GM21528 (cell line): ENCODE measurements around the gene GNB2.

ENCODE experiments used
- ATAC-seq: cut with Tn5 transposase; IDR thresholded peaks from one replicate; pipeline ENCODE4 v1.9.1; 2021; ENCODE audit warnings: mild to moderate bottlenecking, moderate library complexity; ENCODE audit not compliant: unreplicated experiment, low FRiP score

Gene GNB2

DNA sequence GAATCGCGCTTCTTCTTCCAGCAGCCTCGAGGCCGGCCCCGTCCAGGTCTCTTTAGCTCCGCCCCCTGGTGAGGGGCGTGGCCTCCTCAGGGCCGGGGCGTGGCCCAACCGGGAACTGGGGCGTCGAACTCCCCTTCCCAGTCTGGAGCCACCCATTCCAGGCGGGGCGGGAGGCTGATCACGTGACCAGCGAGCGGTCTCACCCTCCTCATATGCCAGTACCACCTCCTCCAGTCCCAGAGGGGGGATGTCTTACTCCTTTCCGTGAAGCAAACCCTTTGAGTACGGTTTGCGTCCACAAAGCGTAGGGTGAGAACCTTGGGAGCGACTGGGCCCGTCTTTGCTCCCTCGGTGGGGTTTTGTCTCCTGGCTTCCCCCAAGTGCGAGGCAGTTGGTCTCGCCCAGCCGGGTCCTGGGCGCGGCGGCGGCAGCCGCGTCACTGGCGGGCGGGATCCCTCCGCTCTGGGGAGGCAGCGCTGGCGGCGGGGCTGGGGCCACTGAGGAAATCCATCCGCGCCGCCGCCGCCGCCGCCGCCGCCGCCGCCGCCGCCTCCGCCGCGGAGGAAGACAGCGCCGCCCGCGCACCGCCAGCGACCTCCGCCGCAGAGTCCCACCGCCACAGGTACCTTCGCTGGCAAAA, at the start of gene GNB2:
Gene GNB2 (plus strand): TSS at position 439 of the 640 bp plus-strand sequence. CDS start 2,526 bp downstream, outside the sequence.
- peak; percentile 56 for ATAC-seq

DNA sequence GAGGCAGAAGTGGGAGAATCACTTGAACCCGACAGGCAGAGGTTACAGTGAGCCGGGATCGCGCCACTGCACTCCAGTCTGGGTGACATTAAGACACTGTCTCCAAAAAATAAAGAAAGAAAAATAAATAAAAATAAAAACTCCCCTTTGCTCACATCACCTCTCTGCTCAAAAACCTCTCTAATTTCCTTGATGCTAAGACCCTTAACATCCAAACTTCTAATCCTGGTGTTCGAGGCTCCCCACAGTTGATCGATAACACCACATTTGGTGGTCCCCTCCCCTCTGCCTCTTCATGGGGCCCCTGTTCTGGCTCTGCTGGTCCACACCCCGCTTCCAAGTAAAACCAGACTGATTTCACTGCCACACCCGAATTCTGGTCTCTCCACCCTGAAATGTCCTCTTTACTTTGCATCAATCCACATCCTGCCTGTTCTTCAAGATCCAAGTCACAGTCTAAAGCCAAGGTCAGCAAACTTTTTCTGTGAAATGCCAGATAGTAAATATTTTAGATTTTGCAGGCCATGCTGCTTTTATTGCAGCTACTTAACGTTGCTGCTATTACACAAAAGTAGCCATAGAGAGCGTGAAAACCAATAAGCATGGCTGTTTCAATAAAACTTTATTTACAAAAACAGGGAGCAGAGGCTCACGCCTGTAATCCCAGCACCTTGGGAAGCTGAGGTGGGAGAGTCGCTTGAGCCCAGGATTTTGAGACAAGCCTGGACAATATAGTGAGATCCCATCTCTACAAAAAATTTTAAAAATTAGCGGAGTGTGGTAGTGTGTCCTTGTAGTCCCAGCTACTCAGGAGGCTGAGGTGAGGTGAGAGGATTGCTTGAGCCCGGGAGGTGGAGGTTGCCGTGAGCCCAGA, 49.4 kb upstream of the GNB2 start:
- no peak for ATAC-seq

DNA sequence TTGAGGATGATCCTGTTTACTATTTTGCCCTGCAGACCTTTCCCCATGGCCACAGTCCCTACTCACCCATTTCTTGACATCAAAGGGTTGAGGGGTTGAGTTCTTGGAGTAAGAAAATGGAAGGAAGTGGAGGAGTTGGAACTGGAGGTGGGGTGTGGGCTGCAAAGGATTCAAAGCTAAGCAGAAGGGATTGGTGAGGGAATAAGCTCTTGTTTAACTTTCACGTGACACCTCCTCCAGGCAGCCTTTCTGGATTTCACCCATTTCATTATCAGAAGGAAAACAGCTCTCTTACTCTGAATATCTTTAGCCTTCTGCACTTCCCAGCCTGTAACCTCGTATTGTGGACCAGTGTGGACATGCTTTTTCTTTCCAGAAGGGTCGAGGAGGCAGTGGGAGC, 47.5 kb upstream of the GNB2 start:
- no peak for ATAC-seq

GRCh38 chr7:100626530-100627237, 46.9 kb upstream of the GNB2 start:
- ATAC-seq = peak; percentile 74

DNA sequence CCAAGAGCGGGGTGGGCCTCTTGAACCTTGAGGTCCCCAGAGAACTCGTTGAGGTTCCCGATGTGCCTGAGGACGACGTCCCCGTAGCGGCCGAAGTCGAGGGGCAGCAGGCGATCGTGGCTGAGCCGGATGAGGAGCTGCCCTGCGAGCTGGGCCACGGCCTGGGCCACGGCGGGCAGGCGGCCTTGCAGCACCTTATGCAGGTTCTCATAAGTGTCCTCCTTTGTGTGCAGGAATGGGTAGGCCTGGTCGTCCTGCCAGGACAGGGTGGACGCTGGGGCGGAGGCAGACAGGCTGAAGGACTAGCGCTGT, 46.3 kb upstream of the GNB2 start:
- ATAC-seq = no peak

DNA sequence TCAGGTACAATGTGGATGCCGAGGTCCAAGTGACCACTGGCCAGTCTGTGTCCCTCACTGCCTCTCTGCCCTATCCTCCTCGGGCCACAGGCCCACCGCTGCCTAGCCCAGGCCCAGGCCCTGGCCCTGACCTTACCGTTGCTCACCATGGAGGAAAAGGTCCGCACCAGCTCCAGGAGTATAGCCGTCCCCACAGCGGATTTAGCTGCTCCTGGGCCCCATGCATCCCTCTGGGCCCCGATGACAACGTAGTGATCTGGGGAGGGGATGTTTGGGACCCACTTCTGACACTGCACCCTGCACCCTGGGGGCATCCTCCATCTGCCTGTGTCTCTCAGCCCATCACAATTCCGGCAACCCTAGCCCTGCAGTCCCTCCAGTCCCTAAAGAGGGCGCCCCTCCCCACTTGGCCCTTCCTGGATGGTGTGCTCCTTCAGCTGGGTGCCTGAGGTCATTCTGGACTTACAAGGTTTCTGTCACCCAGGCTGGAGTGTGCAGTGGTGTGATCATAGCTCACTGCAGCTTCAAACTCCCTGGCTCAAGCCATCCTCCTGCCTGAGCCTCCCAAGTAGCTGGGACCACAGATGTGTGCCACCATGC, 44.3 kb upstream of the GNB2 start:
- no peak for ATAC-seq

DNA sequence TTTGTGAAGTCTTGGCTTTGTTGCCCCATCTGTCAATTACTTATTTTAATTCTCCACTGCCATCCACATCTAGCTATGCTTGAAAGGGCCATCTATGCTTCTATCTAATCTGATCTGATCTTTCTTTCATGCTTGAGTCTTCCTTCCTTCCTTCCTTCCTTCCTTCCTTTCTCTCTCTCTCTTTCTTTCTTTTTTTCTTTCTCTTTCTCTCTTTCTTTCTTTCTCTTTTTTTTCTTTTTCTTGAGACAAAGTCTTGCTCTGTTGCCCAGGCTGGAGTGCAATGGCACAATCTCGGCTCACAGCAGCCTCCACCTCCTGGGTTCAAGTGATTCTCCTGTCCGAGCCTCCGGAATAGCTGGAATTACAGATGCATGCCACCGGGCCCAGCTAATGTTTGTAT, 43.5 kb upstream of the GNB2 start:
- ATAC-seq = no peak

DNA sequence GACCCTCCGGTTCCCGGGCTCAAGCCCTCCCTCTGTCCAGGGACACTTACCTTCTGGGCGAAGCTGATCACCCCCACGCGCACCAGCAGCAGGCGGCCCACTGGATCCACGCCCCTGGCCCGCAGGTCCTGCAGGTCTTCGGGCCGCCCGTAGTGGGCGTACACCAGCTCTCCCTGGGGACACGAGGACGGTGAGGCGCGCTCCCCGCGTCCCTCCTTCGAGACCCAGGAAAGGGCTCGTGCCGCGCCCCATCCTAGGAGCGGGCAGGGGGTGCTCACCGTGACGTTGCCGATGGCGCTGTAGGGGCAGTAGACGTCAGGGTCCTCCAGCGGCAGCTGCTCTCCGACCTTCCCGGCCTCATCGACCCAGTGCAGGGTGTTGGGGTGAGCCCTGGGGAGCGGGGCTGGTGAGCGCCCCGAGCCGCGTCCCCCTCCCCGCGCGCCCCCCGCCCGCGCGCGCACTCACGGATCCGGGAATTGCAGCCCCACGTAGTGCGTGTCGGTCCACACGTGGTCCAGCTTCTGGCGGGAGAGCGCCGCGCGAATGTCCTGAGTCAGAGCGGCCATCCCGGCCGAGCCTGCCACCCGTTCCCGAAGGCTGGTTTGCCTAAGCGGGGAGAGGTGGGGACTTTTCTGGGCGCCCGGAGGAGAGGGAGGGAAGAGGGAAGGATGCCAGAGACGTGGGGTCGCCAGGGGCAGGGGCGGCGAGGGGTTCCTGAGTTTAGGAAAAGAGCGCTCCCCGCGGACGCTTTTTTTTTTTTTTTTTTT, 40.4 kb upstream of the GNB2 start:
- no peak for ATAC-seq

DNA sequence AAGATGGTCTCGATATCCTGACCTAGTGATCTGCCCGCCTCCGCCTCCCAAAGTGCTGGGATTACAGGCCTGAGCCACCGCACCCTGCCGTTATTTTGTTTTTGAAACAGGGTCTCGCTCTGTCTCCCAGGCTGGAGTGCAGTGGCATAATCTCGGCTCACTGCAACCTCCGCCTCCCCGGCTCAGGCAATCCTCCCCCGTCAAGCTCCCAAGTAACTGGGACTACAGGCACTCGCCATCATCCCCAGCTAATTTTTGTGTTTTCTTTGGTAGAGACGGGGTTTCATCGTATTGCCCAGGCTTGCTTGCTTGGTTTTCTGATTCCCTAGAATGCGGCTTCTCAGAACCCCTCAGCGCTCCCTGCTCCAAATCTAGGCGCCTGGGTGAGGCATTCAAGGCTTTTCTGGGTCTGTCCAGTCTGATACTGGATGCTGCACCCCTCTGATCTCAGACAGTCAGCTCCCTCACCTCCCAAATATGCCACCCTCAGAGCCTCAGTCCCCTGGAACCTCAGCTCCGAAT, 33.5 kb upstream of the GNB2 start:
- no peak for ATAC-seq

GRCh38 chr7:100640517-100641440, 32.8 kb upstream of the GNB2 start:
- no peak for ATAC-seq

DNA sequence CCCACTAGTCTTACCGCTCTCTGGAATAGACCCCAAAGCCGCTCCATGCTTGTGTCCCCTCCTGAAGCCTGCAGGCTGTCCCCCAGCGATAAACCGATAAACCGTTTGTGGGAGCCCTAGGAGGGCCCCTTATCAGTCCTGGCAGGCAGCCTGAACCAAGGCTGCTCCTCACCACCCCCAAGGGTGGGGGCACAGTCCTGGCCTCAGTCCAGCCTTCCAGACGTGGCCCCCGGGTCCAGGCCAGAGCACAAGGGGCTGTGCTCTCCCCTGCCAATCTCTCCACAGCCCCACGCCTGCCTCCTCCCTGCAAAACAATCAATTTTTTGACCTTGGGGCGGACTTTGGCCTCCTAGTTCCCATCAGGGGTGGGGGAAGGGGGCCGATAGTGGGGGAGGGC, 32.1 kb upstream of the GNB2 start, which contains the start of gene TFR2:
Gene TFR2 (minus strand): TSS at position 90 of the 397 bp plus-strand sequence. CDS start 43 bp downstream, at position 47.
- no peak for ATAC-seq

DNA sequence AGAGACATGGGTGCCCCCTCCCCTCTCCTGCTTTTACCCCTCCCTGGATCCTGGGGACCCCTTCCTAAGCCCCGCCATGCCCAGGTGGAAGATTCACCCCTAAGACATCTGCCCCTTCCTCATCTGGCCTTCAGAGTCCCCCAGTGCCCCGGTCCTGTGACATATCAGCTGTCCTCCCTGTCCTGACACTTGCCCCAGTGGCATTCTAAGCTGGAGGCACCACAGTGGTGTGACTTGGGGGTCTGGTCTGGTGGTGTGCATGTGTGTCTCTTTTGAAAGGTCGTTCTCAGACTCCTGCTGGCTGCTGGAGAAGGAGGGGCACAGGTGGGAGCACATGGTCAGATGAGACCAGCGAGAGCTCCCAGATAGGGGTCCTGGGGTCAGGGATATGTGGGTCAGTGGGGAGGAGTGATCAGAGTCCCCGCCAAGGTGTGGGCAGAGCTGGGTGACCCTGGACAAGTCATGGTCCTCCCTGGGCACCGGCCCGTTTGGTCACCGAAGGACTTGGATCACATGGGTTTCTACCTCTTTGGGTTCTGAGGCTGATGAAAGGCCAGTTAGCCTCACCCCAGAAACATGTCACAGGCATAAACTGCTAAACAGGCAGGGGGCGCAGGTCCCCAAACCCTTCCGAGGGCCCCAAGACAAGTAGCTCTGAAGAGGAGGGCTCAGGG, 31.5 kb upstream of the GNB2 start:
- ATAC-seq = no peak

DNA sequence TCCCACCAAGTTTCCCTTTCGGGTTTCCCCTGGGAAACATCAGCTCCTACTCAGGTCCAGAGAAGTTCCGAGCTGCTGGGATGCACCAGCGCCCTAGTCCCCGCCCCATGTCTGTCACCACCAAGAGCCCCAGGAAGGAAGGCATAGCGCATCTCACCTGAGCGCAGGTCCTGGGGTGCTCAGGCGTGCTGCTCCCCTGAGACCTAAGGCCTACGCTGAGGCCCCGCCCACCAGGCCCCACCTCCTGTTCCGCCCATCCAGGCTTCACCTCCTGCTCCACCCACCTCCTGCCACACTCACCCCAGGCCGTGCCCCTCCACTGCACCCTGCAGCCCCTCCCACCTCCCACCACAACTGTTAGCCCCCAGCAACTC, 31.0 kb upstream of the GNB2 start:
- ATAC-seq = no peak

DNA sequence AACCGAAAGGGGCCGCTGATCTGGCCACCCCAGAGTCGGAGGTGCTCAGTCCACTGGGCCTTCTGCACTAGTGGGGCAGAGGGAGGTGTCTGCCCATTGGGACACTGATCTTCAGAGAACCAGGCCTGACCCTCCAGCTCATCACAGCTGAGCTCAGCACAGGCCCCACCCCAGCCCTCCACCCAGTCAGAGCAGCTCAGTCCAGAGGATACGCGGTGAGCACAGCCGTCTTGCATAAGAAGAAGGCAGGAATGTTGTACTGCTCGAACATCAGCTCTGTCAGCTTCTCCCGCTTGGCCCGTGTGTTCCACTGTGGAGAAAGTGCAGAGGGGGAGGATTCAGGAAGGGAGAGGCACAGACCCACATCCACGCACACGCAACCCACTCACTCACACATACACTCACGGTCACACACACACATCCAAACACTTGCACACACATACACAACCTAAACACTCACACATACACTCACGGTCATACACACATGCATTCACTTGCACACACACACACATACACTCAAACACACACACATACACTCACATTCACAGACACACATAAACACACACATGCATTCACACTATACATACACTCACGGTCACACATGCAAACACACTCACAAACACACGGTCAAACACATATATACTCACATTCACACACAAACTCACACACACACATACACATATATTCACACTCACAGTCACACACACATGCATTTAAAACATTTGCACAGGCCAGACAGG, 23.5 kb upstream of the GNB2 start:
- no peak for ATAC-seq

DNA sequence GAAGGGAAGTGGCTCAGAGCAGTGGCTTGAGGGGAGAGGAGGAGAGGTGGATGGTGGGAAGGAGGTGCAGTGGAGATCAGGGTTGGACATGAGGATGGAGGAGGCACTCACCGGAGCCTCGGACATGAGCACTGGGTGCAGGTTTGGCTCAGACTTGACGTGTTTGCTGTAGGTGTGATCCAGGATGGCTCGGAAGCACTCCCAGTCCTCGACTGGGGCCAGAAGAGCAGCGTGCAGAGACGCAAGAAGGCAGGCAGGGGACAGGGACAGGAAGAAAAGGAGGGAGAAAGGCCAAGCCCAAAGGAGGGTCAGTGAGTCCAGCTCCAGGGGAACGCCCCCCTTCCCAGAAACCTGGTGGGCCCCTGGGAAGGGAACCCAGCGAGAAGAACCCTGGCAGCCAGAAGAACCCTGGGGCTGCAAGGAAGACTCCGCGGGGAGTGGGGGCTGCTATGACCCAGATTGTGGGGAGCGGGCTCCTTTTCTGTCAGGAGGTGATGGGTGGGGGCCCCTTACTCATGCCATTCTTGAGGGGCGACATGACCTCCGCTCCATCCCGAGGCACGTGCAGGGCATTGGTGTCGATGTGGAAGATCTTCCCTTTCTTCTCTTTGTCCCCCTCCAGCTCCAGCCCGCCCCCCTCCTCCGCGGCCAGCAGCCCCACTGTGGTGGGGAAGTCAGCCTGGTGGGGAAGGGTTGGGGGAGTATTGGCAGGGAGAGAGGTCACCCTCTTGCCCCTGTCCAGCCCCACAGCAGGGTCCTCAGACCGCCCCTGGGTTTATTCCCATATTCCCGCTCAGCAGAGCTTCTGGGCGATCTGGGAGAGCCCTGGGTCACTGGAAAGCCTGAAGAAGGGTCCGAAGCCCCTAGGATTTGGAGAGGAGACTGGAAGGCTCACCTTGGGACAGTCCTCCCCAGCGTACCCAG, 18.4 kb upstream of the GNB2 start:
- no peak for ATAC-seq

- ATAC-seq = no peak
Measured at GRCh38 chr7:100655908-100656674, 17.4 kb upstream of the GNB2 start, which contains the start of gene ACTL6B. TSS of gene ACTL6B (minus strand) at chr7:100656448. CDS start at chr7:100656354, 94 bp downstream.
